C4-2B (cell line): ENCODE measurements around the gene GIT2.

Experiments
- CTCF ChIP-seq: fragments of 450-650 bp; conservative IDR thresholded peaks from 2 replicates; pipeline ENCODE4 v1.5.1; 2017; ENCODE audit warnings: mild to moderate bottlenecking
- ZFX ChIP-seq: fragments of 450-650 bp; IDR thresholded peaks from 2 replicates; pipeline ENCODE4 v1.6.1; 2017

- TF ChIP-seq CTCF (no peak), ZFX (no peak)
Measured at GRCh38 chr12:109961612-109962011, 34.6 kb downstream of the GIT2 start.
